NT2/D1 (cell line): ENCODE measurements around the gene TACC2.
A peak's percentile ranks its signal among the peaks of the same experiment; 100 is the strongest.

Source experiments
- DNase-seq: peaks from one replicate; pipeline ENCODE4 v3.0.0-alpha.2; 2011; ENCODE audit warnings: low read depth, low spot score
- H3K27me3 ChIP-seq: 2 replicates; pipeline ENCODE4 v1.6.0; 2011; ENCODE audit warnings: mild to moderate bottlenecking; ENCODE audit not compliant: insufficient read length, insufficient read depth
- H3K36me3 ChIP-seq: 2 replicates; pipeline ENCODE4 v1.6.1; 2011; ENCODE audit warnings: mild to moderate bottlenecking, low read length, mixed read lengths; ENCODE audit not compliant: insufficient read depth, insufficient read length
- H3K4me1 ChIP-seq: 2 replicates; pipeline ENCODE4 v1.5.1; 2011; ENCODE audit not compliant: insufficient read depth, insufficient read length
- H3K4me3 ChIP-seq: 2 replicates; pipeline ENCODE4 v1.5.1; 2011; ENCODE audit warnings: low read depth; ENCODE audit not compliant: insufficient read length
- H3K9ac ChIP-seq: 2 replicates; pipeline ENCODE4 v1.6.0; 2011; ENCODE audit warnings: low read depth; ENCODE audit not compliant: insufficient read length
- H3K9me3 ChIP-seq: 2 replicates; pipeline ENCODE4 v1.5.1; 2011; ENCODE audit warnings: mild to moderate bottlenecking, low read length; ENCODE audit not compliant: insufficient read depth
- SUZ12 ChIP-seq: IDR thresholded peaks from 2 replicates; pipeline ENCODE4 v1.6.1; 2011; ENCODE audit not compliant: insufficient read length, insufficient read depth; ENCODE audit errors: extremely low read depth
- YY1 ChIP-seq: IDR thresholded peaks from 2 replicates; pipeline ENCODE4 v1.6.1; 2011; ENCODE audit not compliant: insufficient read length, insufficient read depth
- ZNF274 ChIP-seq: IDR thresholded peaks from 2 replicates; pipeline ENCODE4 v1.6.1; 2011; ENCODE audit warnings: mild to moderate bottlenecking, low read depth, low read length

Gene TACC2

GRCh38 chr10:122053314-122053713, 64.4 kb downstream of the TACC2 start:
- Histone ChIP-seq H3K36me3 (no peaks in the 10 kb centered on the region), H3K9me3 (no peaks in the 10 kb centered on the region), H3K9ac (no peak overlapping the region), H3K27me3 (no peaks in the 10 kb centered on the region), H3K4me1 (peaks cover 2% of the 10 kb centered on the region), H3K4me3 (no peak overlapping the region)
- TF ChIP-seq YY1 (no peak), ZNF274 (no peak), SUZ12 (no peak)
- no peak for DNase-seq

- peak; percentile 39 for DNase-seq
- Histone ChIP-seq H3K9me3 (no peaks in the 10 kb centered on the region), H3K4me1 (peaks cover 3% of the 10 kb centered on the region), H3K27me3 (no peaks in the 10 kb centered on the region), H3K9ac (no peak overlapping the region), H3K4me3 (no peak overlapping the region), H3K36me3 (no peaks in the 10 kb centered on the region)
- TF ChIP-seq ZNF274 (no peak), SUZ12 (no peak), YY1 (no peak)
These were observed 65.4 kb downstream of the TACC2 start for GRCh38 chr10:122054048-122055025.

GRCh38 chr10:122055252-122055651, 66.3 kb downstream of the TACC2 start:
- Histone ChIP-seq H3K4me1 (peaks cover 5% of the 10 kb centered on the region), H3K36me3 (no peaks in the 10 kb centered on the region), H3K27me3 (no peaks in the 10 kb centered on the region), H3K4me3 (no peak overlapping the region), H3K9ac (no peak overlapping the region), H3K9me3 (no peaks in the 10 kb centered on the region)
- DNase-seq = no peak
- no peak for TF ChIP-seq YY1
- TF ChIP-seq SUZ12 = no peak
- no peak for TF ChIP-seq ZNF274

GRCh38 chr10:122056431-122057094, 67.6 kb downstream of the TACC2 start:
- Histone ChIP-seq H3K9ac (no peak overlapping the region), H3K9me3 (no peaks in the 10 kb centered on the region), H3K4me1 (peaks cover 5% of the 10 kb centered on the region), H3K4me3 (no peak overlapping the region), H3K27me3 (no peaks in the 10 kb centered on the region), H3K36me3 (no peaks in the 10 kb centered on the region)
- no peak for DNase-seq
- TF ChIP-seq ZNF274 (no peak), YY1 (no peak), SUZ12 (no peak)

DNA sequence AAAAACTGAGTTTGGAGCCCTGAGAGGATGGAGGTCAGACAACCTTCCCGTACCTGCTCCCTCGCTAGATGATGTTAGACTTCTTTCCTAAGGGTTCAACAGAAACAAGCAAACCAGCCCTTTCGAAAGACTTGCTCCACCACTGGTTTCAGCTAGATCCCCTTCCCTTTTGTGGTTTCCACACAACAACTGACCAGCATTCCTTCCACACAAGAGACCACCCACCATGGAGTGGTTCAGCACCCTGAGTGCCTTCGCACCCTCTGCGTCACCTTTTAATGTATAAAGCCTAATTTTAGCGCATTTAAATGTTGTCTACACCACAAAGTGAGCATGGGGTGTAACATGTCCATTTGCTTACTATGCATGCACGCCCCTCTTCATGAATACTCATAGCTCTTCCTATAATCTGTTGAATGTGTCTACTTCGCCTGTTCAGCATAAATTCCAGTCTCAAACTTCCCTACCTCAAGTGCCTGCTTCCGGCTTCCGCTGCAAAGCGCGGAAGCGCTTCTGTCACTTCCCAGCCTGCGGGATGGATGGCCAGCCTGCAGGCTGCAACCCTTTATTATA, 69.0 kb downstream of the TACC2 start:
- no peaks in the 10 kb centered on the region for H3K9me3 ChIP-seq
- no peaks in the 10 kb centered on the region for H3K36me3 ChIP-seq
- H3K9ac ChIP-seq = no peak overlapping the region
- H3K4me3 ChIP-seq = no peak overlapping the region
- H3K27me3 ChIP-seq = no peaks in the 10 kb centered on the region
- H3K4me1 ChIP-seq = peaks cover 6% of the 10 kb centered on the region
- no peak for DNase-seq
- TF ChIP-seq ZNF274 (no peak), YY1 (no peak), SUZ12 (no peak)

- no peak for DNase-seq
- Histone ChIP-seq H3K4me1 (peaks cover 6% of the 10 kb centered on the region), H3K9ac (no peak overlapping the region), H3K9me3 (no peaks in the 10 kb centered on the region), H3K27me3 (no peaks in the 10 kb centered on the region), H3K4me3 (no peak overlapping the region), H3K36me3 (no peaks in the 10 kb centered on the region)
- TF ChIP-seq SUZ12 (no peak), YY1 (no peak), ZNF274 (no peak)
These were observed 71.3 kb downstream of the TACC2 start for GRCh38 chr10:122060250-122060649.
